Loucy (cell line): ENCODE data around the gene FOXP1.

Experiments used
- CTCF ChIP-seq: fragments of 200-600 bp; sonication (generic); conservative IDR thresholded peaks from 2 replicates; pipeline ENCODE4 v1.5.1; 2014; ENCODE audit warnings: mild to moderate bottlenecking, antibody characterized with exemption, low read length
- EZH2phosphoT487 ChIP-seq: fragments of 200-600 bp; IDR thresholded peaks from 2 replicates; pipeline ENCODE4 v1.6.1; 2018; ENCODE audit warnings: antibody characterized with exemption, mild to moderate bottlenecking, moderate library complexity, borderline replicate concordance

DNA sequence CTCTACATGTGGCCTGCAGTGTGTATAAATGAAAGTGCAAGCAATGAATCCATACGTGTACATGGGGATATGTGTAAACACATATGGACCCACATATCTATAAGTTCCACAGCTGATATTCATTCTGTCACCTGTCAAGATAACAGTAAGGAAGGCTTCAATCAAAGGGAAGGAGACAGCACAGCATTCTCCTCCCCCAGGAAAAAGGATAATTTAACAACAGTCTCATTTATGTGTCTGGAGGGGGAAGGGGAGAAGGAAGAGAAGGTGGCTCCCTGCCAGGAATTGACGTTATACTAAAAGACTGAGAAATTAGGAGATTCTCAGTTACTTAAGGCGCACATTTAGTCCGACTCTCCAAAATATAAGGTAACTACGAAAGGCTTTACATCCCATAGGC lies 345.9 kb downstream of the FOXP1 start:
- TF ChIP-seq CTCF (no peak), EZH2phosphoT487 (no peak)
